Stimulated activated CD4-positive, alpha-beta T cell treated with anti-CD3 and anti-CD28 coated beads, Interleukin-4, amount 100 ng/mL, for 1 hour (primary cell): ENCODE data around the gene SNX24.
"Not testable (repeated sequence)": the region's sequence is repeated elsewhere in the genome, so short reads cannot be mapped to it uniquely, and the experiment has no call there.

ENCODE experiments used
- DNase-seq: peaks from one replicate; pipeline ENCODE4 v3.0.0-alpha.2; 2020

Gene SNX24

GRCh38 chr5:122874179-122874875, 28.9 kb downstream of the SNX24 start:
- DNase-seq, result no peak

GRCh38 chr5:122877518-122877917, 32.1 kb downstream of the SNX24 start:
- no peak for DNase-seq

- DNase-seq, result no peak
Measured at GRCh38 chr5:122879076-122879475, 33.7 kb downstream of the SNX24 start.

GRCh38 chr5:122880170-122880689, 34.8 kb downstream of the SNX24 start:
- no peak for DNase-seq

GRCh38 chr5:122880749-122881148, 35.3 kb downstream of the SNX24 start:
- DNase-seq, result no peak

GRCh38 chr5:122882831-122883230, 37.4 kb downstream of the SNX24 start:
- no peak for DNase-seq

- DNase-seq, result no peak
Measured at GRCh38 chr5:122885045-122885517, 39.7 kb downstream of the SNX24 start.

GRCh38 chr5:122885891-122886290, 40.5 kb downstream of the SNX24 start:
- no peak for DNase-seq

- DNase-seq, result no peak
Measured at GRCh38 chr5:122895141-122895540, 49.7 kb downstream of the SNX24 start.

- DNase-seq, result no peak
Measured at GRCh38 chr5:122896598-122897282, 51.3 kb downstream of the SNX24 start.

- DNase-seq, result no peak
Measured at GRCh38 chr5:122897283-122897602, 51.8 kb downstream of the SNX24 start.

- no peak for DNase-seq
Measured at GRCh38 chr5:122901346-122901745, 55.9 kb downstream of the SNX24 start.

GRCh38 chr5:122902263-122902662, 56.9 kb downstream of the SNX24 start:
- no peak for DNase-seq

- DNase-seq, result no peak
Measured at GRCh38 chr5:122906768-122907167, 61.4 kb downstream of the SNX24 start.

GRCh38 chr5:122907276-122907675, 61.9 kb downstream of the SNX24 start:
- DNase-seq, result no peak

GRCh38 chr5:122908108-122908507, 62.7 kb downstream of the SNX24 start:
- no peak for DNase-seq

GRCh38 chr5:122908662-122909061, 63.2 kb downstream of the SNX24 start:
- no peak for DNase-seq

GRCh38 chr5:122909470-122910100, 64.2 kb downstream of the SNX24 start:
- DNase-seq, result no peak

- not testable (repeated sequence) for DNase-seq
Measured at GRCh38 chr5:122913436-122913835, 68.0 kb downstream of the SNX24 start.

GRCh38 chr5:122915717-122916461, 70.5 kb downstream of the SNX24 start:
- no peak for DNase-seq

- no peak for DNase-seq
Measured at GRCh38 chr5:122916490-122916889, 71.1 kb downstream of the SNX24 start.

- no peak for DNase-seq
Measured at GRCh38 chr5:122919969-122920368, 74.6 kb downstream of the SNX24 start.

GRCh38 chr5:122921826-122922225, 76.4 kb downstream of the SNX24 start:
- DNase-seq, result no peak
